ENCODE results near the gene GPA33.
"Not testable (repeated sequence)": the region's sequence is repeated elsewhere in the genome, so short reads cannot be mapped to it uniquely, and the experiment has no call there.

GPA33 gene

GRCh38 chr1:167051907-167052306 lies 38.3 kb downstream of the GPA33 start:
- DNase-seq (ENCODE audit: low spot score): no peak
- in situ Hi-C loops (cut with MboI; ENCODE audit: low sequenced_read_pairs, unreplicated experiment): loop anchor here (10.0 kb wide), 1 partner anchor 67 kb away; the partner anchor contains the start of gene MAEL
- no peak for TF ChIP-seq CTCF (IDR thresholded peaks at IDR 0.05; ENCODE audit: borderline replicate concordance, control extremely low read depth, extremely low read depth, insufficient read depth, missing control alignments)

DNA sequence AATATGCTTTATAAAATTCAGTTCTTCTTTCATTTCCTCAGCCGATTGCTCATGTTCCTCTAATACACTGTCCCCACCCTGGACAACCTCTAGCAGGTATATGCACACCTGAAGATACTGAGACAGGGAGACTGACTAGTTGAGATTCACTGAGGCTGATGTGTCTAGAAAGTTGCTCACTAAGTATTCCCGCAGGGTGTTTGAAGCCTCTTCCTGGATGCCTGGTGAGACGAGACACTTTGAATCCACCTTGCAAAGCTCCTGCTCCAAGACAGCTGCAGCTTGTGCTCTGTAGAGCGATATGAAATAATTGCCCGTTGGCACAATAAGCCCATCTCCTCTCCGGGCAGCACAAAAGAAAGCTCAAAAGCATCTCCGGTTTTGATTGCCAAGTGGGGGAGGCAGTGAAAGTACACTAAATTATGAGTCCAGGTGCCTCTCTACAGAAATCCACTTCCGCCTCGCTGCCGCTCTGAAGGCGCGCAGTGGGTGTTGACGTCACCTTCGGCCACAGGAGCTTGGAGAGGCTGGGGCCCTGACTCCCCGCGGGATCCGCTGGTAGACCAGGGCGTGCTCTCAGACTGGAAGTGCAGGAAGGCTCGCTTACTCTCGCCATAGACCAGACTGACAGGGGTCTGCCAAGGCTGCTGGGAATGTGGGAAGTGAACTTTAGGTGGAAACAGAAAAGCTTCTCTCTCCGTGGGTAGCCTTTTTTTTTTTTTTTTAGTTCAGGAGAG lies 46.3 kb downstream of the GPA33 start:
- TF ChIP-seq CTCF (IDR thresholded peaks at IDR 0.05; ENCODE audit: borderline replicate concordance, control extremely low read depth, extremely low read depth, insufficient read depth, missing control alignments): no peak
- DNase-seq (ENCODE audit: low spot score): peak; percentile 64
- in situ Hi-C loops (cut with MboI; ENCODE audit: low sequenced_read_pairs, unreplicated experiment): no loop called here

GRCh38 chr1:167033646-167034045 lies 56.5 kb downstream of the GPA33 start:
- TF ChIP-seq CTCF (IDR thresholded peaks at IDR 0.05; ENCODE audit: borderline replicate concordance, control extremely low read depth, extremely low read depth, insufficient read depth, missing control alignments): no peak
- in situ Hi-C loops (cut with MboI; ENCODE audit: low sequenced_read_pairs, unreplicated experiment): no loop called here
- DNase-seq (ENCODE audit: low spot score): no peak

- DNase-seq (ENCODE audit: low spot score); in situ Hi-C loops (cut with MboI; ENCODE audit: low sequenced_read_pairs, unreplicated experiment): not testable (repeated sequence)
These were observed 60.6 kb downstream of the GPA33 start for GRCh38 chr1:167029553-167029952.

DNA sequence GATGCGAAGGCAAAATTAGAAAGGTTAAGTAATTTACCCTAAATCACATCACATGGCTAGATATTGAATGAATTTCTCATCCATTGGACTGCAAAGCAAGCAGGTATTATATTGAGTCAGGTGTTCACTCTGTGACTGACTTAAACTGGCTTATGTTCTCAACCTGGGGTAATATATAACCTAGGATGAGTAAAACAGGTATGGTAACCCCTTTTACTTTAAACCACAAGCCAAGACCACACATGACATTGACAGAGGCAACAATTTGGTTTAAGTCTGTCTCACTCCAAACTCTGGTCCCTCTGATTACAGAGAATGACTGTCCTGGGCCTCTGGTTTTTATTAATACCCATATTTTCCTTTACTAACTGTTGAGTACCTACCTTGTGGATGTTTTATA lies 67.8 kb downstream of the GPA33 start:
- no peak for DNase-seq (ENCODE audit: low spot score)
- in situ Hi-C loops (cut with MboI; ENCODE audit: low sequenced_read_pairs, unreplicated experiment): no loop called here
- no peak for TF ChIP-seq CTCF (IDR thresholded peaks at IDR 0.05; ENCODE audit: borderline replicate concordance, control extremely low read depth, extremely low read depth, insufficient read depth, missing control alignments)

DNA sequence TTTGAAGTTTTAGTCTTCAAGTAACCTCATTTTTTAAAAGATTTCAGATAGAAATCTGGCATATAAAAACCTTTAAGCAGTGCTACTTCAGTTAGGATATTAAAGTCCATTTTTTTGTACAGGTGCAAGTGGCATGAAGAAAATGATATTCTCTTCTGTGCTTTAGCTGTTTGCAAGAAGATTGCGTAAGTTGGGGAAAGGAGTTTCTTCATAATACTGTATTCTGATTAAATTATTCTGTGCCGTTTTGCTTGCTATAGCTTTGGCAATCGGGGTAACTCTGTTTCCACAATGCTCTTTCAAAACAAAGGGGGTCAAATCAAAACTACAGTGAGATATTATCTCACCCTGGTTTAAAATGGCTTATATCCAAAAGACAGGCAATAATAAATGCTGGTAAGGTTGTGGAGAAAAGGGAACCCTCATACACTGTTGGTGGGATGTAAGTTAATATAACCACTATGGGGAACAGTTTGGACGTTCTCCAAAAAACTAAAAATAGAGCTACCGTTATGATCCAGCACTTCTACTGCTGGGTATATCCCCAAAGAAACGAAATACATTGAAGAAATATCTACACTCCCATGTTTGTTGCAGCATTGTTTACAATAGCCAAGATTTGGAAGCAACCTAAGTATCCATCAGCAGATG lies 74.0 kb downstream of the GPA33 start:
- DNase-seq (ENCODE audit: low spot score): no peak
- in situ Hi-C loops (cut with MboI; ENCODE audit: low sequenced_read_pairs, unreplicated experiment): no loop called here
- TF ChIP-seq CTCF (IDR thresholded peaks at IDR 0.05; ENCODE audit: borderline replicate concordance, control extremely low read depth, extremely low read depth, insufficient read depth, missing control alignments): no peak

Measured in GM13976 (cell line).